Coronary artery (tissue), 2 donors: Measurements from ENCODE around the gene KCNB1.
"Not testable (repeated sequence)": the region's sequence is repeated elsewhere in the genome, so short reads cannot be mapped to it uniquely, and the experiment has no call there.

Experiments used
- DNase-seq: peaks from one replicate; pipeline ENCODE4 v3.0.0-alpha.2; 2017; ENCODE audit warnings: low spot score
- H3K27ac ChIP-seq, 2 donors: fragments of 200-600 bp; sonication (generic); one replicate each; pipeline ENCODE4 v1.5.1; 2016 to 2019
- H3K4me3 ChIP-seq: fragments of 200-600 bp; sonication (generic); 2 replicates; pipeline ENCODE4 v1.5.1; 2016; ENCODE audit warnings: mild to moderate bottlenecking, moderate library complexity
- TF ChIP-seq, protein P1 (sequence below): fragments of 200-600 bp; sonication (generic); IDR thresholded peaks from one replicate; pipeline ENCODE4 v1.5.1; 2019; ENCODE audit warnings: antibody characterized with exemption

KCNB1 gene

DNA sequence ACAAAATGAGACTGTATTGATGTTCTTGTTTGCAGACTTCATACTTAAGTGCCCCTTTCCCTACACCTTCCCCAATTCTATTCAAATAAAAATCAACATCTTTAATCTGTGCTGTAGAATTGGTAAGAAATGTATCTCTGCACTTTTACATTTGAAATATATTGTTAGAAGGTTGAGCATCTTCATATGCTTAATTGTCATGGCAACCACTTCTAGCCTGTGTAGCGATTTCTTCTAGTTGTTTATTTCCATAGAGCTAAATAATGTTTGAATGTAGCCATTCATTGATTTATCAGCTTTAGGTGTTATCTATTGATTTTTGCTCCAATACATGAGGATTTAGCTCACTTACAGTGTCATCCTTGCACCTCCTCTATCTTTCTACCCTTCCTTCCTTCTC is 166.9 kb downstream of the KCNB1 start:
- TF ChIP-seq, protein P1, sequence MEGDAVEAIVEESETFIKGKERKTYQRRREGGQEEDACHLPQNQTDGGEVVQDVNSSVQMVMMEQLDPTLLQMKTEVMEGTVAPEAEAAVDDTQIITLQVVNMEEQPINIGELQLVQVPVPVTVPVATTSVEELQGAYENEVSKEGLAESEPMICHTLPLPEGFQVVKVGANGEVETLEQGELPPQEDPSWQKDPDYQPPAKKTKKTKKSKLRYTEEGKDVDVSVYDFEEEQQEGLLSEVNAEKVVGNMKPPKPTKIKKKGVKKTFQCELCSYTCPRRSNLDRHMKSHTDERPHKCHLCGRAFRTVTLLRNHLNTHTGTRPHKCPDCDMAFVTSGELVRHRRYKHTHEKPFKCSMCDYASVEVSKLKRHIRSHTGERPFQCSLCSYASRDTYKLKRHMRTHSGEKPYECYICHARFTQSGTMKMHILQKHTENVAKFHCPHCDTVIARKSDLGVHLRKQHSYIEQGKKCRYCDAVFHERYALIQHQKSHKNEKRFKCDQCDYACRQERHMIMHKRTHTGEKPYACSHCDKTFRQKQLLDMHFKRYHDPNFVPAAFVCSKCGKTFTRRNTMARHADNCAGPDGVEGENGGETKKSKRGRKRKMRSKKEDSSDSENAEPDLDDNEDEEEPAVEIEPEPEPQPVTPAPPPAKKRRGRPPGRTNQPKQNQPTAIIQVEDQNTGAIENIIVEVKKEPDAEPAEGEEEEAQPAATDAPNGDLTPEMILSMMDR, result no peak
- Histone ChIP-seq H3K27ac (no peak overlapping the region), H3K4me3 (no peak overlapping the region)
- no peak for DNase-seq

DNA sequence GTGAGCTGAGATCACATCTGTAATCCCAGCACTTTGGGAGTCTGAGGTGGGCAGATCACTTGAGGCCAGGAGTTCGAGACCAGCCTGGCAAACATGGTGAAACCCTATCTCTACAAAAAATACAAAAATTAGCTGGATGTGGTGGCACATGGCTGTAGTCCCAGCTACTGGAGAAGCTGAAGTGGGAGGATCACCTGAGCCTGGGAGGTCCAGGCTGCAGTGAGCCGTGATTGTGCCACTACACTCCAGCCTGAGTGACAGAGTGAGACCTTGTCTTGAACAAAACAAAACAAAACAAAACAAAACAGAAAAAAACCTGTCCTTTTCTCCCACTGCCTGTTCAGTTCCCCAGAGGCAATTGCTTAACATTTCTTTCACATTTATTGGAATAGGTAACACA is 168.4 kb downstream of the KCNB1 start:
- not testable (repeated sequence) for H3K4me3 ChIP-seq, H3K27ac ChIP-seq

More for the DNA sequence above, 168.4 kb downstream of the KCNB1 start:
- not testable (repeated sequence) for DNase-seq
